Measurements from ENCODE around the gene GANC. TPM values are rescaled to one million over a fixed set of nuclear protein-coding genes. Genes with fewer than 3 reads are reported as not detected.
A peak's percentile ranks its signal among the peaks of the same experiment; 100 is the strongest.

GANC gene
- total RNA-seq (2014; rRNA removed; shearing (Covaris generic)) (11.1 and 12.6 TPM in 2 replicates), polyA plus RNA-seq (2016; fragmentation: Nextera tagmentation; extraction: Ambion mirVana) (7.4 and 8.3 TPM in 2 replicates)
- long read RNA-seq, partial matches to known transcripts = 0 of 2 reads
- long read RNA-seq, other reads (novel, unspliced or antisense) = 2 of 2 reads

GRCh38 chr15:42272939-42273899, at the start of gene GANC, which contains the start of gene TMEM87A:
GANC (plus strand) TSS chr15:42273201; CDS start chr15:42274482, 1,281 bp downstream.
TMEM87A (minus strand) TSS chr15:42273433; CDS start chr15:42273398, 35 bp downstream.
- H3K4me3 Mint-ChIP-seq = peak within 1 kb of the TSS; percentile 99
- Histone ChIP-seq H4K20me1 (replicated peaks; ENCODE audit: insufficient read depth) (no peaks in the 10 kb centered on the region; the same call in 1 of the 2 replicates), H3K4me1 (ENCODE audit: insufficient read depth) (peaks cover 22% of the 10 kb centered on the region; the same call in 1 of the 2 replicates), H2AFZ (peak within 1 kb of the TSS; percentile 28), H3K79me2 (replicated peaks; ENCODE audit: insufficient read depth) (peaks cover 47% of the 10 kb centered on the region), H3F3A (replicated peaks; ENCODE audit: low read depth) (no peaks in the 10 kb centered on the region), H3K4me2 (peak within 1 kb of the TSS; percentile 86), H3K27me3 (ENCODE audit: insufficient read depth) (no peaks in the 10 kb centered on the region), H3K36me3 (ENCODE audit: insufficient read depth) (no peaks in the 10 kb centered on the region), H3K27ac (ENCODE audit: low read depth) (peak within 1 kb of the TSS; percentile 93), H3K9me2 (ENCODE audit: insufficient read depth) (no peaks in the 10 kb centered on the region), H3K4me3 (peak within 1 kb of the TSS; percentile 78)
- H3K27me3 Mint-ChIP-seq (ENCODE audit: insufficient read depth, low read depth, poor library complexity) = peaks cover 2% of the 10 kb centered on the region
- DNase-seq (ENCODE audit: low spot score) (peak; percentile 99), ATAC-seq (peak; percentile 95)
- H3K4me1 Mint-ChIP-seq = peaks cover 28% of the 10 kb centered on the region; the same call in 2 of the 3 replicates
- H3K27ac Mint-ChIP-seq = peak within 1 kb of the TSS; percentile 99
- peaks cover 16% of the 10 kb centered on the region; the same call in 2 of the 3 replicates for H3K36me3 Mint-ChIP-seq (ENCODE audit: low read depth)
- H3K9me3 Mint-ChIP-seq = no peaks in the 10 kb centered on the region
- TF ChIP-seq CTCF (conservative IDR thresholded peaks at IDR 0.05; ENCODE audit: low read depth in 2 of 2) (no peak), ETS1 (IDR thresholded peaks at IDR 0.05) (peak; percentile 60), EZH2 (IDR thresholded peaks at IDR 0.05; ENCODE audit: low read depth, unreplicated experiment) (no peak), CREB1 (CRISPR knock-in tag; IDR thresholded peaks at IDR 0.05; ENCODE audit: low read depth) (peak; percentile 49; the same call in 1 of the 2 replicates), ZNF331 (CRISPR knock-in tag; IDR thresholded peaks at IDR 0.05; ENCODE audit: low read depth) (no peak), REST (IDR thresholded peaks at IDR 0.05; ENCODE audit: unreplicated experiment) (no peak), JUNB (IDR thresholded peaks at IDR 0.05; ENCODE audit: unreplicated experiment) (no peak), STAT1 (IDR thresholded peaks at IDR 0.05; ENCODE audit: unreplicated experiment) (no peak), EZH2phosphoT487 (IDR thresholded peaks at IDR 0.05; ENCODE audit: unreplicated experiment) (no peak), POLR2AphosphoS5 (IDR thresholded peaks at IDR 0.05; ENCODE audit: low read depth) (peak; percentile 82)

All from GM23338 (cell line).